Neural progenitor cell (in vitro differentiated cells): ENCODE data around the gene IRF5. TPM values are rescaled to one million over a fixed set of nuclear protein-coding genes. Genes with fewer than 3 reads are reported as not detected.

Source experiments
- DNase-seq: peaks from one replicate; pipeline ENCODE4 v3.0.0-alpha.2; 2016; ENCODE audit warnings: low spot score
- H2AFZ ChIP-seq: fragments of 200-600 bp; sonication (generic); replicated peaks from 2 replicates; pipeline ENCODE4 v1.6.1; 2016; ENCODE audit warnings: antibody characterized with exemption
- H3F3A ChIP-seq: fragments of 200-600 bp; sonication (generic); 2 replicates; pipeline ENCODE4 v1.6.1; 2016; ENCODE audit warnings: antibody characterized with exemption, low read depth
- H3K27ac ChIP-seq: fragments of 200-600 bp; sonication (generic); 2 replicates; pipeline ENCODE4 v1.5.1; 2016; ENCODE audit warnings: mild to moderate bottlenecking
- H3K27me3 ChIP-seq: fragments of 200-600 bp; sonication (generic); 2 replicates; pipeline ENCODE4 v1.6.1; 2016; ENCODE audit warnings: mild to moderate bottlenecking, moderate library complexity
- H3K36me3 ChIP-seq: fragments of 200-600 bp; sonication (generic); 2 replicates; pipeline ENCODE4 v1.5.1; 2016
- H3K4me1 ChIP-seq: fragments of 200-600 bp; sonication (generic); 2 replicates; pipeline ENCODE4 v1.6.1; 2016; ENCODE audit warnings: mixed run types
- H3K4me2 ChIP-seq: fragments of 200-600 bp; sonication (generic); 2 replicates; pipeline ENCODE4 v1.6.1; 2016
- H3K4me3 ChIP-seq: fragments of 200-600 bp; sonication (generic); 2 replicates; pipeline ENCODE4 v1.5.1; 2016
- H3K79me2 ChIP-seq: fragments of 200-600 bp; sonication (generic); 2 replicates; pipeline ENCODE4 v1.6.1; 2016; ENCODE audit warnings: low read depth
- H3K9ac ChIP-seq: fragments of 200-600 bp; sonication (generic); 2 replicates; pipeline ENCODE4 v1.6.1; 2016
- H3K9me3 ChIP-seq: fragments of 200-600 bp; sonication (generic); 2 replicates; pipeline ENCODE4 v1.5.1; 2016; ENCODE audit warnings: low read depth
- H4K20me1 ChIP-seq: fragments of 200-600 bp; sonication (generic); 2 replicates; pipeline ENCODE4 v1.6.1; 2016; ENCODE audit warnings: low read depth
- H3K27ac Mint-ChIP-seq: 3 replicates; pipeline ENCODE4 v1.8.0; 2021; ENCODE audit warnings: mixed read lengths
- H3K27me3 Mint-ChIP-seq: 2 replicates; pipeline ENCODE4 v1.8.0; 2022; ENCODE audit warnings: low read depth, mild to moderate bottlenecking, inconsistent platforms, moderate library complexity, mixed read lengths; ENCODE audit not compliant: insufficient read depth
- H3K36me3 Mint-ChIP-seq: 3 replicates; pipeline ENCODE4 v1.8.0; 2021; ENCODE audit warnings: mixed read lengths
- H3K4me1 Mint-ChIP-seq: 3 replicates; pipeline ENCODE4 v1.8.0; 2021; ENCODE audit warnings: mixed read lengths
- H3K4me3 Mint-ChIP-seq: 3 replicates; pipeline ENCODE4 v1.8.0; 2021; ENCODE audit warnings: mild to moderate bottlenecking, moderate library complexity, mixed read lengths
- H3K9me3 Mint-ChIP-seq: 3 replicates; pipeline ENCODE4 v1.8.0; 2020; ENCODE audit warnings: mixed read lengths
- CTCF ChIP-seq: fragments of 200-600 bp; sonication (generic); IDR thresholded peaks from 2 replicates; pipeline ENCODE4 v1.5.1; 2017; ENCODE audit warnings: antibody characterized with exemption, mild to moderate bottlenecking
- EZH2 ChIP-seq: fragments of 200-600 bp; sonication (generic); IDR thresholded peaks from 2 replicates; pipeline ENCODE4 v1.6.1; 2017; ENCODE audit warnings: antibody characterized with exemption, mild to moderate bottlenecking, moderate library complexity
- EZH2phosphoT487 ChIP-seq: fragments of 200-600 bp; sonication (generic); IDR thresholded peaks from 2 replicates; pipeline ENCODE4 v1.6.1; 2017; ENCODE audit warnings: antibody characterized with exemption
- total RNA-seq: library from RNA; depleted of rRNA; stranded (reverse); fragments of >200 nt; gene quantifications from 2 replicates; pipeline ENCODE4 v1.2.3, GENCODE V29; 2015; ENCODE audit warnings: low replicate concordance

IRF5 gene
- total RNA-seq, 1 donor from 2014 or later = 0.22 TPM

- no peak overlapping the region for H3K4me3 ChIP-seq
- H3K4me1 ChIP-seq = no peaks in the 10 kb centered on the region
- DNase-seq = no peak
- H3K27me3 Mint-ChIP-seq = peaks cover 11% of the 10 kb centered on the region
- no peaks in the 10 kb centered on the region for H3K4me1 Mint-ChIP-seq
- no peaks in the 10 kb centered on the region for H4K20me1 ChIP-seq
- no peak overlapping the region for H3K4me2 ChIP-seq
- no peak overlapping the region for H3K4me3 Mint-ChIP-seq
- peaks cover 14% of the 10 kb centered on the region for H3F3A ChIP-seq
- no peak for TF ChIP-seq CTCF
- no peak for TF ChIP-seq EZH2phosphoT487
- TF ChIP-seq EZH2 = no peak
- H3K9me3 Mint-ChIP-seq = no peaks in the 10 kb centered on the region
- no peaks in the 10 kb centered on the region for H3K36me3 Mint-ChIP-seq
- H3K9me3 ChIP-seq = no peaks in the 10 kb centered on the region
- H3K36me3 ChIP-seq = no peaks in the 10 kb centered on the region
- no peaks in the 10 kb centered on the region for H3K79me2 ChIP-seq
- no peak overlapping the region for H2AFZ ChIP-seq
- H3K27me3 ChIP-seq = peaks cover 25% of the 10 kb centered on the region
- no peak overlapping the region for H3K27ac ChIP-seq
- H3K27ac Mint-ChIP-seq = no peak overlapping the region
- H3K9ac ChIP-seq = no peak overlapping the region
These were observed 45.8 kb upstream of the IRF5 start for GRCh38 chr7:128891942-128892269.

- H3K9me3 ChIP-seq = no peaks in the 10 kb centered on the region
- H3K4me1 Mint-ChIP-seq = no peaks in the 10 kb centered on the region
- H3K27ac Mint-ChIP-seq = no peak overlapping the region
- H3K36me3 Mint-ChIP-seq = no peaks in the 10 kb centered on the region
- H4K20me1 ChIP-seq = no peaks in the 10 kb centered on the region
- no peaks in the 10 kb centered on the region for H3K79me2 ChIP-seq
- H3K4me2 ChIP-seq = no peak overlapping the region
- no peaks in the 10 kb centered on the region for H3K4me1 ChIP-seq
- peaks cover 9% of the 10 kb centered on the region for H3K27me3 Mint-ChIP-seq
- H3K9ac ChIP-seq = no peak overlapping the region
- H3F3A ChIP-seq = peaks cover 14% of the 10 kb centered on the region
- no peak overlapping the region for H3K27ac ChIP-seq
- H2AFZ ChIP-seq = no peak overlapping the region
- H3K9me3 Mint-ChIP-seq = no peaks in the 10 kb centered on the region
- peaks cover 25% of the 10 kb centered on the region for H3K27me3 ChIP-seq
- no peak overlapping the region for H3K4me3 Mint-ChIP-seq
- no peak overlapping the region for H3K4me3 ChIP-seq
- DNase-seq = no peak
- H3K36me3 ChIP-seq = no peaks in the 10 kb centered on the region
- no peak for TF ChIP-seq EZH2phosphoT487
- no peak for TF ChIP-seq CTCF
- TF ChIP-seq EZH2 = no peak
These were observed 45.0 kb upstream of the IRF5 start for GRCh38 chr7:128892521-128893250.

- DNase-seq = no peak
- peaks cover under 1% of the 10 kb centered on the region for H3K9me3 Mint-ChIP-seq
- Histone ChIP-seq H3K27me3 (peaks cover 25% of the 10 kb centered on the region), H3K9ac (no peak overlapping the region), H3K4me2 (no peak overlapping the region), H3F3A (peaks cover 11% of the 10 kb centered on the region), H3K27ac (no peak overlapping the region), H3K4me1 (no peaks in the 10 kb centered on the region), H3K79me2 (no peaks in the 10 kb centered on the region), H3K36me3 (no peaks in the 10 kb centered on the region), H3K4me3 (no peak overlapping the region), H3K9me3 (no peaks in the 10 kb centered on the region), H2AFZ (no peak overlapping the region), H4K20me1 (no peaks in the 10 kb centered on the region)
- peaks cover 9% of the 10 kb centered on the region for H3K27me3 Mint-ChIP-seq
- no peak overlapping the region for H3K27ac Mint-ChIP-seq
- H3K36me3 Mint-ChIP-seq = no peaks in the 10 kb centered on the region
- no peaks in the 10 kb centered on the region for H3K4me1 Mint-ChIP-seq
- TF ChIP-seq EZH2 = no peak
- no peak overlapping the region for H3K4me3 Mint-ChIP-seq
These were observed 44.3 kb upstream of the IRF5 start for GRCh38 chr7:128893251-128894100.

GRCh38 chr7:128894101-128894440 is 43.7 kb upstream of the IRF5 start:
- H3K27ac Mint-ChIP-seq = no peak overlapping the region
- H3K27me3 Mint-ChIP-seq = peaks cover 9% of the 10 kb centered on the region
- no peak overlapping the region for H2AFZ ChIP-seq
- DNase-seq = no peak
- peaks cover 9% of the 10 kb centered on the region for H3F3A ChIP-seq
- H3K36me3 Mint-ChIP-seq = no peaks in the 10 kb centered on the region
- H3K4me1 ChIP-seq = no peaks in the 10 kb centered on the region
- no peak overlapping the region for H3K4me3 ChIP-seq
- no peak overlapping the region for H3K27ac ChIP-seq
- H3K4me1 Mint-ChIP-seq = no peaks in the 10 kb centered on the region
- H3K4me2 ChIP-seq = no peak overlapping the region
- peaks cover 2% of the 10 kb centered on the region for H3K9me3 Mint-ChIP-seq
- H3K79me2 ChIP-seq = no peaks in the 10 kb centered on the region
- no peak overlapping the region for H3K9ac ChIP-seq
- H4K20me1 ChIP-seq = no peaks in the 10 kb centered on the region
- TF ChIP-seq EZH2 (no peak), CTCF (no peak), EZH2phosphoT487 (no peak)
- H3K4me3 Mint-ChIP-seq = no peak overlapping the region
- no peaks in the 10 kb centered on the region for H3K36me3 ChIP-seq
- H3K9me3 ChIP-seq = peaks cover under 1% of the 10 kb centered on the region
- peaks cover 25% of the 10 kb centered on the region for H3K27me3 ChIP-seq
